Body of pancreas (tissue), 4 donors: ENCODE data around the gene DDO. TPM values are rescaled to one million over a fixed set of nuclear protein-coding genes. Genes with fewer than 3 reads are reported as not detected.

Source experiments
- ATAC-seq: fragments of 150-250 bp; one replicate; pipeline ENCODE4 v1.9.1; 2016
- DNase-seq, 4 donors: peaks; one replicate each; pipeline ENCODE4 v3.0.0-alpha.2; 2019
- H3K27ac ChIP-seq, 4 donors: fragments of 200-600 bp; sonication (generic); 1 replicate in 3 of 4; 2 replicates in 1 of 4; pipeline versions ENCODE4 v1.5.1 to v1.6.1; 2016 to 2019; ENCODE audit warnings: mild to moderate bottlenecking in 1 of 4, mixed read lengths in 1 of 4, moderate library complexity in 1 of 4
- H3K27me3 ChIP-seq, 2 donors: fragments of 200-600 bp; sonication (generic); one replicate each; pipeline ENCODE4 v1.6.0; 2016; ENCODE audit warnings: mild to moderate bottlenecking in 1 of 2
- H3K36me3 ChIP-seq, 2 donors: fragments of 200-600 bp; sonication (generic); replicated peaks in 1 of 2; 2 replicates each; pipeline ENCODE4 v1.5.1; 2016; ENCODE audit warnings: low read depth in 2 of 2; ENCODE audit not compliant: insufficient read depth in 1 of 2
- H3K4me1 ChIP-seq: fragments of 200-600 bp; sonication (generic); one replicate; pipeline ENCODE4 v1.6.0; 2016
- H3K4me3 ChIP-seq, 2 donors: fragments of 200-600 bp; sonication (generic); 1 replicate in 1 of 2; 2 replicates in 1 of 2; pipeline ENCODE4 v1.5.1; 2016 to 2019
- H3K9me3 ChIP-seq, 3 donors: fragments of 200-600 bp; sonication (generic); 1 replicate in 2 of 3; 2 replicates in 1 of 3; pipeline ENCODE4 v1.5.1; 2016
- POLR2A ChIP-seq, 3 donors: fragments of 450-650 bp; IDR thresholded peaks; one replicate each; pipeline ENCODE4 v1.6.1; 2016; ENCODE audit warnings: antibody characterized with exemption in 3 of 3, mild to moderate bottlenecking in 2 of 3
- WGBS, 2 donors: methylation state at CpG; one replicate each; pipeline ENCODE4 v1.1.5; 2017; 5-methylcytosine and 5-hydroxymethylcytosine counted together
- intact Hi-C: fragments of 100-400 bp; cut with DNase I; formaldehyde crosslinking; loops from one replicate; pipeline ENCODE4 v1.15.1; 2023
- total RNA-seq, 2 donors: library from RNA; depleted of rRNA; stranded (reverse); fragments of >200 nt; gene quantifications; one replicate each; pipeline ENCODE4 v1.1.0, GENCODE V29; 2016
- TF ChIP-seq, protein P1 (sequence below), 7 experiments: fragments of 450-650 bp in 4 of 7; fragments of 200-600 bp in 3 of 7; sonication (generic) in 3 of 7; IDR thresholded peaks; one replicate each; pipeline ENCODE4 v1.5.1; 2016 to 2019; ENCODE audit warnings: antibody characterized with exemption in 7 of 7

The DDO gene
- total RNA-seq, 2 donors from 2014 or later: 1.3 TPM; not detected in 1

DNA sequence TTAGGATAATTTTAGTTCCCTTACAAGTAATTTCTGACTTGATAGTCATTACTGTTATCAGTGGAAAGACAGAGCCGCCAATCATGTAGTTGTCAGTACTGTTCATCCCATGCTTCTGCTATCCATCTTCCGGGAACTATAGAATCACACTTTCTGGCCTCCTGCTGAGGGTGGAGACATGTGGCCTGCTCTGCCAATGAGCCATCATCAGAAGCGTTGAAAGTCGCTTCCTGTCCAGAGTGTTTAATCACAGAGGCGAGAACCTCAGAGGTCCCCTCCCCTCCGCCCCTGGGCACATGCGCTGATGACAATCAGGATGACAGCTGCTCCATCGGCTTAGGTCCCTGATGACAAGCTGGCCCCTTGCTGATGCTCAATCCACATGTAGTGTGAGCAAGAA is 3.0 kb downstream of the DDO start:
- ATAC-seq (no peak), DNase-seq (no peak)
- Histone ChIP-seq H3K4me3 (no peak overlapping the region), H3K27me3 (no peaks in the 10 kb centered on the region), H3K36me3 (no peaks in the 10 kb centered on the region), H3K27ac (no peak overlapping the region), H3K4me1 (peaks cover 23% of the 10 kb centered on the region), H3K9me3 (no peaks in the 10 kb centered on the region)
- 85 to 90% methylated on average over 5 to 8 of the region's 8 CpGs for WGBS, 2 donors
- TF ChIP-seq, protein P1, sequence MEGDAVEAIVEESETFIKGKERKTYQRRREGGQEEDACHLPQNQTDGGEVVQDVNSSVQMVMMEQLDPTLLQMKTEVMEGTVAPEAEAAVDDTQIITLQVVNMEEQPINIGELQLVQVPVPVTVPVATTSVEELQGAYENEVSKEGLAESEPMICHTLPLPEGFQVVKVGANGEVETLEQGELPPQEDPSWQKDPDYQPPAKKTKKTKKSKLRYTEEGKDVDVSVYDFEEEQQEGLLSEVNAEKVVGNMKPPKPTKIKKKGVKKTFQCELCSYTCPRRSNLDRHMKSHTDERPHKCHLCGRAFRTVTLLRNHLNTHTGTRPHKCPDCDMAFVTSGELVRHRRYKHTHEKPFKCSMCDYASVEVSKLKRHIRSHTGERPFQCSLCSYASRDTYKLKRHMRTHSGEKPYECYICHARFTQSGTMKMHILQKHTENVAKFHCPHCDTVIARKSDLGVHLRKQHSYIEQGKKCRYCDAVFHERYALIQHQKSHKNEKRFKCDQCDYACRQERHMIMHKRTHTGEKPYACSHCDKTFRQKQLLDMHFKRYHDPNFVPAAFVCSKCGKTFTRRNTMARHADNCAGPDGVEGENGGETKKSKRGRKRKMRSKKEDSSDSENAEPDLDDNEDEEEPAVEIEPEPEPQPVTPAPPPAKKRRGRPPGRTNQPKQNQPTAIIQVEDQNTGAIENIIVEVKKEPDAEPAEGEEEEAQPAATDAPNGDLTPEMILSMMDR (IDR thresholded peaks at IDR 0.05): no peak
- TF ChIP-seq POLR2A (IDR thresholded peaks at IDR 0.05): no peak
- intact Hi-C loops: no loop called here

DNA sequence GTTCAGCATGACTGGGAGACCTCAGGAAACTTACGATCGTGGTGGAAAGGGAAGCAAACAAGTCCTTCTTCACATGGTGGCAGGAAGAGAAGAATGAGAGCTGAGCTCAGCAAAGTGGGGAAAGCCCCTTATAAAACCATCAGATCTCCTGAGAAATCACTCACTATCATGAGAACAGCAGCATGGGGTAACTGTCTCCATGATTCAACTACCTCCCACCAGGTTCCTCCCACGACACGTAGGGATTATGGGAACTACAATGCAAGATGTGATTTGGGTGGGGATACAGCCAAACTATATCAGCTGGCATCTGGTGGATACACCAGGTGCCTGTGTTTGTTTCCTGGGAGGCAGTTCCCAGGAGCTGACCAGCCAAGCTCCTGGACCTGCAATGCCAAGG is 4.9 kb downstream of the DDO start:
- Histone ChIP-seq H3K27me3 (no peaks in the 10 kb centered on the region), H3K36me3 (no peaks in the 10 kb centered on the region), H3K4me3 (no peak overlapping the region), H3K9me3 (no peaks in the 10 kb centered on the region), H3K27ac (no peak overlapping the region), H3K4me1 (peaks cover 19% of the 10 kb centered on the region)
- intact Hi-C loops: no loop called here
- TF ChIP-seq POLR2A (IDR thresholded peaks at IDR 0.05): no peak
- TF ChIP-seq, protein P1 (IDR thresholded peaks at IDR 0.05): no peak
- WGBS, 2 donors: 36 to 51% methylated on average over 4 of the region's 4 CpGs
- DNase-seq (peak in 1 of 4 donors; percentile 32), ATAC-seq (no peak)

DNA sequence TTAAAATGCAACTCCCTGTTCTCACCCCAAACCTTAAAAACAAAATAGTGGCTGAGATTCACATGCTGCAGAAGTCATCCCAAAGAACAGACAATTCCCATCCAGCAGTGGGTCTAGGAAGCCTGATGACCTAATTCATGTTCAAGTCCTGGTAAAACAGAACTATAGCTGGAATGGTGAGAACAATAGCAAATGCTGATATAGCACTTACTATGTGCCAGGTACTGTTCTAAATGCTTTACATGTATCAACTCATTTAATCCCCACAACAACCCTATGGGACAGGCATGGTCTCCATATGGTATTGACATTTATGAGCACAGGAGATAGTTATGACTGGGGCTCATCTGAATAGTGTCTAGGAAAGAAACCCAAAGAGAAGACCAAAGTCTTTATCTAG is 5.6 kb downstream of the DDO start:
- ATAC-seq (no peak), DNase-seq (no peak)
- peaks cover 15% of the 10 kb centered on the region for H3K4me1 ChIP-seq
- H3K27me3 ChIP-seq: no peaks in the 10 kb centered on the region
- TF ChIP-seq, protein P1 (IDR thresholded peaks at IDR 0.05): no peak
- TF ChIP-seq POLR2A (IDR thresholded peaks at IDR 0.05): no peak
- intact Hi-C loops: no loop called here
- H3K36me3 ChIP-seq: no peaks in the 10 kb centered on the region
- no peaks in the 10 kb centered on the region for H3K9me3 ChIP-seq
- H3K27ac ChIP-seq: no peak overlapping the region
- H3K4me3 ChIP-seq: no peak overlapping the region

DNA sequence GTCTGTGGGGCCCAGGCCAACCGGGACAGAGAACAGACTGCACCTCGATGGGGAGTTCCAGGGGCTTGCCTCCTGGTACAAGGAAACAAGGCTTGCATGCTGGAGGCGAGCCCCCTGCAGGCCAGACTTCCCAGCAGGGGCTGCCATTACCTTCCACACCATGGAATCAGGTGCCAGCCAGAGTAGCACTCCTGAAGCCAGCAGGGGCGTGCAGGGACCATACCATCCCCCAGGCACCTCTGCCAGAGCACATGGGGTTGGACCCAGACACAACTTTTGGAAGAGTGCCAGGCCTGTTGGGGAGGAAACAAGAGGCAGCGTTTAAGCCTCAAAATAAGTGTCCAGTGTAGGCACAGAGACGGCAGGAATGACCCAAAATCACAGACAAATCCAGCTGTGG is 6.5 kb downstream of the DDO start:
- no peak for DNase-seq
- no peaks in the 10 kb centered on the region for H3K36me3 ChIP-seq
- H3K27ac ChIP-seq: no peak overlapping the region
- H3K27me3 ChIP-seq: no peaks in the 10 kb centered on the region
- TF ChIP-seq, protein P1 (IDR thresholded peaks at IDR 0.05): no peak
- no peak for TF ChIP-seq POLR2A (IDR thresholded peaks at IDR 0.05)
- intact Hi-C loops: no loop called here
- ATAC-seq: no peak
- H3K4me3 ChIP-seq: no peak overlapping the region
- peaks cover 7% of the 10 kb centered on the region for H3K4me1 ChIP-seq
- no peaks in the 10 kb centered on the region for H3K9me3 ChIP-seq
- WGBS, 2 donors: 87 to 90% methylated on average over 4 to 6 of the region's 6 CpGs

DNA sequence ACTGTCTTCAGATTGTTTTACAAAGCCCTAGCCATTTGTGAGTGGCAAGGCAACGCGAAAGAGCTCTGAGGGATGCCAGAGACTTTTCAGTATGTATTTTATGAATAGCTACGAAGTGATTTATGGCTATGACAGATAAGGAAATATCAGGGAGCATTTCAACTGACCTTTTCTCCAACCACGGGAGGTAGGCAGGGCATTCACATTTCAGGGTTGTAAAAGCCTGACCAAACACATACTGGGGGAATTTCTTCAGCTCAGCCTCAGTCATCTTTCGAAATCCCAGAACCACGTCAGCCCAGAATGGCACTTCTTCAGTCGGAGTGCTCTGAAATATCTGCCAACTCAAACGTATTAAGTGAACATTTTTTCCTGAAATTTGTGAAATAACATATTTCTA is 10.8 kb downstream of the DDO start:
- TF ChIP-seq, protein P1 (IDR thresholded peaks at IDR 0.05): no peak
- no peak for TF ChIP-seq POLR2A (IDR thresholded peaks at IDR 0.05)
- Histone ChIP-seq H3K4me3 (no peak overlapping the region), H3K9me3 (no peaks in the 10 kb centered on the region), H3K4me1 (peaks cover 7% of the 10 kb centered on the region), H3K27me3 (no peaks in the 10 kb centered on the region), H3K27ac (peak overlapping the region in 3 of 4 donors; percentile 15 to 42 (median 36)), H3K36me3 (no peaks in the 10 kb centered on the region)
- intact Hi-C loops: no loop called here
- 50 to 68% methylated on average over 8 of the region's 8 CpGs for WGBS, 2 donors
- no peak for DNase-seq
- ATAC-seq: peak; percentile 79
